CD4-positive, alpha-beta T cell treated with Interferon alpha-2 for 1 hour (primary cell): ENCODE data around the gene ADK.
A peak's percentile ranks its signal among the peaks of the same experiment; 100 is the strongest.
"Not testable (repeated sequence)": the region's sequence is repeated elsewhere in the genome, so short reads cannot be mapped to it uniquely, and the experiment has no call there.

Experiments
- DNase-seq, 2 donors: peaks; one replicate each; pipeline ENCODE4 v3.0.0-alpha.2; 2020 to 2022

ADK gene

DNA sequence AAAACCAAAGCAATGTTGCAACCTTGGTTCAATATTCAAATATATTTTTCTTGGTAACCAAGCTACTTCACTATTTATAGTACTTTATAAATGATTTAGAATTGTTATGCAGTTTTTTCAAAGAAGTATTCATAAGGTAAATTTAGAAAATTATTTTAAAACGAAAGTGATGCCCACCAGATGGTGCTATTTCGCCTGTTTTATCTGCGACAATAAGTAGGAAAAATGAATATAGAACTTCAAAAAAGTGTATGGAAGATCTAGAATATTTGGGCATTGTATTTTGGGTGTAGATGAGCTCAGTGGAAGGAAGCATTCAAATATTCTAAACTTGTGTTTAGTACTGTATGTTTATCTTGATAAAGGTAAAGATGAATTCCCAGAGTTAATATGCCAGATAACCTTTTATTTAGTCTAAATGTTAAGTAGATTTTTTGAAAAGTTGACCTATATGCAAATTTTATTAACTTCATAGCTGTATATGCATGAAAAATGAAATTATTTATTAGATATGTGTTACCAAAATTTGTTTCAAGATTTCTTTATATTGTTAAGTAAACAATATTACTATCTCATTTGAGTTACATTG lies 93.2 kb downstream of the ADK start:
- peak in 1 of 2 donors; percentile 53 for DNase-seq

- DNase-seq: no peak
Observed at GRCh38 chr10:74244807-74245206, 93.8 kb downstream of the ADK start.

GRCh38 chr10:74246495-74246894 lies 95.5 kb downstream of the ADK start:
- no peak for DNase-seq

GRCh38 chr10:74249865-74250264 lies 98.8 kb downstream of the ADK start:
- DNase-seq: no peak

DNA sequence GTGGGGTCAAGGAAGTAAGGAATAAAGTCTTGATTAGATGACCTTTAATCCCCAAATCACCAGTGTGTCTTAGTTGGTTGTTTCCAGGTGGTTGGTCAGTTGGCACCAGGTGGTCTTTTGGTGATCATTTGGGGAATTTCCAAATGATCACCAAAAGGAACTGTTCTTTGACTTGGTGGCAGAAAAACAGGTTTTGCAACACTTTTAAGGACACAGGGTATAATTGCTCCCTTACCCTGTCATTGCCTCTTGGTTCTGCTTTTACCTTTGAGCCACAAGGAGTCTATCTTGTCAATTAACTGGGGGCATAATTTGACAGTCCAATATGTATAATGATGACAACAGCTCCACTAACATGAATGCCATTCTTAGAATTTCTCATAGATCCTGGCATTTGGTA lies 104.2 kb downstream of the ADK start:
- no peak for DNase-seq

DNA sequence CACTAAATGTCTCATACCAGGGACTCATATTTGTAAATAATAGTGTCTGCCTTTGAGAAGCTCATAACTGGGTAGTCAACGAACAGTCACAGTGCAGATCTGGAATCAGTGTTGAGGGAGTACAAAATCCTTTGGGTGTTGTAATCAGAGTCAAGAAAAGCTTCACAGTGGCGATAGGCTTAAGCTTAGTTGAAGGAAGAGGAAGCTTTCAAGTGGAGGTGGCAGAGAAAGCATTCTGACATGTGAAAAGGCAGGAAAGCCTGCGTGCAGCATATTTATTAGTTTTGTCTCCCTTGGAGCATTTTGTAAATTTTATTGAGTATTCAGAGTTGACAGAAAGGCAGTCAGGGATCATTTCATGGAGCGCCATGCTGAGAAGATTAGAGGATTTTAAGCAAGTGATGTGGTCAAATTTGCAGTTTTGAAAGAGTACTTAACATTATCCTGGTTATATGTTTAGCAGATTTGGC lies 104.9 kb downstream of the ADK start:
- DNase-seq: no peak

DNA sequence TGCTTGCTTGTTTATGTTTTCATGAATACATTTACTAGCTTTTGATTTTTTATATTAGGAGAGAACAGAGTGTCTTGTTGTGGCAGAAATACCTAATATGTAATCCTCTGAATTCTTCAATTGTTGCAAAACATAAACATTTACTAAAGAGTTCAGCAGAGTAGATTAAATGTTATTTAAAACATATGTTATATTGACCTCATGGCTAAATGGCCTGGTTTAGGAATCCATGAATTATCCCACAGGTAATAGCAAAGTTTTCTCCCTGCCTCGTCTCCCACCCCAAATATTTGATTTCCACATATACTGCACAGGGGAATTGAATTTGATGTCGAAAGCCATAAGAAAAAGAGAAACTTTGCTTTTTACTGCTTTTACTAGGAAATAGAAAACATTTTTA lies 111.8 kb downstream of the ADK start:
- no peak for DNase-seq

- no peak for DNase-seq
Observed at GRCh38 chr10:74263996-74264395, 113.0 kb downstream of the ADK start.

- DNase-seq: no peak
Observed at GRCh38 chr10:74272288-74272687, 121.3 kb downstream of the ADK start.

DNA sequence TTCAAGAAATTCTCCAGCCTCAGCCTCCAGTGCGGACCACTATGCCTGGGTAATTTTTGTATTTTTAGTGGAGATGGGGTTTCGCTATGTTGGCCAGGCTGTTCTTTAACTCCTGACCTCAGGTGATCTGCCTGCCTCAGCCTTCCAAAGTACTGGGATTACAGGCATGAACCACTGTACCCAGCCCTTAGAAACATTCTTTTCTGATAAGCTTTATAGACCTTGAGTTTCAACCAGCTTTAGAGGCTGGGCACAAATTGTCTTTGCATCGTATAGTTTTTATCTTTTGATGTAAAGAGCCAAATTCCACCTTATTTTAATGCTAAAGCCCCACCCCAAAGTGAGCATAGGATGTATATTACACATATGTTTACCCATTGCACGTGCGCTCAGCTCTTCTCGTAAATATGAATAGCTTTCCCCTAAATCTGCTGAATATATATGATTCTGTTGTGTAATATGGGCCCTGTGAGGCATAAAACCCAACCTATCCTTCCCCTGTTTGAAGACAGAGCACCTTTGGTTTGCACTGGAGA lies 124.8 kb downstream of the ADK start:
- DNase-seq: no peak

DNA sequence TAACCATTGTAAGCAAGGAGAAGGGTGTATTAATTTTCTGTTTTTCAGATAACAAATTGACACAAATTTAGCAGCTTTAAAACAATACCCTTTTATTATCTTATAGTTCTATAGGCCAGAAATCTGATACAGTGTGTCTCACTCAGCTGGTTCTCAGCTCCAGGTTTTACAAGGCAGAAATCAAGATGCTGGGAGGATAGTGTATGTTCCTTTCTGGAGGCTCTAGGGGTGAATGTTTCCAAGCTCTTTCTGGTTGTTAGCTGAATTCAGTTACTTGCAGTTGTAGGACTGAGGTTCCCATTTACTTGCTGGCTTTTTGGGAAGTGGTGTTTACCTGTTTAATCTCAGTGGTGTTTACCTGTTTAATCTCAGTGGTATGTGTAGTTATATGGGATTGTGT lies 125.4 kb downstream of the ADK start:
- no peak for DNase-seq

DNA sequence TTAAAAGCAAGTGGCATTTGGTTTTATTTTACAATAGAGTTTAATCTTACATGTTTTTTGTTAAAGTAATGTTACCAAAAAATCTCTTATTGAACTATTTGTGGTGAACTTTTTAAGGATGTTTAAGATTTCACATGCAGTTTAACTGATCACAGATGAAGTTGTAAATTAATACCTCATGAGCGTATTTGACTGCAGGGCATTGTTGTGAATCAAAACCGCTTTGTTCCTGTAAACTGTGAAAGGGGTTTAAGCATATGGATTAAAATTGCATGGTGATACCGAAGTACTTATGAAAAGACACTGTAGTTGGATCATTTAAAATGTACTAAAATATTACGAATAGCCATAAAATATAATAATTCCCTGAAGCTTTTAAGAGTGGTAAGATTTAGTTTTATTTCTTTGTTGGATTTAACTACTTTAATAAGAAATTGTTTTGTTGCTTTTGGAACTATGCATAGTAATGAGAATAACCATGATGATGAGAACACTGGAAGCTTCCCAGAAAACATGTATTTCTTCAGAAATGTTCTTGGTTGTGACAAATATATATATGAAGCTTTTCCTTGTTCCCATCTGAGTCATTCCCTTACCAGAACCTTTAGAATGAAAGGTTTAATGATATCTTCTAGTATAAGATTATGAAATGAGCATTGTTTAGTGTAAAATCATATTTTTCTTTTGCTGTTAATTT lies 131.3 kb downstream of the ADK start:
- no peak for DNase-seq

DNA sequence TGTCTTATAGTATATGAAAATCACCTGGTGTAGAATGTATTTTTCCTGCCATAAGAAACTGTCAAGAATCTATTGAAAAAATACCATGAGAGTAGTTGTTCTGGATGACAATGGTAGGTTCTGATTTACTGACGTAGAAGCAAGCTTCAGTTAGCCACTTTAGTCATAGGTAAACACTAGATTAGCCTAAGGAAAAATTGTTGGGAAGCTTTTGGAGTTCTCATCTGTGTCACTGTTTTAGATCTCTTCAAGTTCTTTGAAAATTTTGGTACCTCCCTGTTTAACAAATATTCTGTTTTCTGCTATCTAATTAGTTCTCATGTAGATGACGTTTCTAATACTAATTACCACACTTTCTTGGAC lies 131.8 kb downstream of the ADK start:
- DNase-seq: no peak

- no peak for DNase-seq
Observed at GRCh38 chr10:74289188-74289587, 138.2 kb downstream of the ADK start.

DNA sequence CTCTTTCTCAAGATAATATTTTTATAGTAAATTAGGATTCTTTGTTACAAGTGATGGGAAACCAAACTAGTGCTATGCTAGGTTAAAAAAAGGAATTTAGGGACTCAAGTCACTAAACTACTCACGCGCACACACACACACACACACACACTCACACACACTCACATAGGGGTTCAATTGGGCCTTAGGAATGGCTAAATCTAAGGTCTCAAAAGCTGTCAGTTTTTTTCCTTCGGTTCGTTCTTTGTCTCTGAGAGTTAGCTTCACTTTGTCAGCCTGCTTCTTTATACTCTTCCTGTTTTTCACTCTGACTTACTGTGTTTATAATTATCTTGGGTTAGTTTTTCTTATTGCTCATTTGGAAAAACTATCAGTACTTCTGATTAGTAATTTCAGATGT lies 138.9 kb downstream of the ADK start:
- DNase-seq: no peak

- DNase-seq: no peak
Observed at GRCh38 chr10:74290708-74291107, 139.7 kb downstream of the ADK start.

DNA sequence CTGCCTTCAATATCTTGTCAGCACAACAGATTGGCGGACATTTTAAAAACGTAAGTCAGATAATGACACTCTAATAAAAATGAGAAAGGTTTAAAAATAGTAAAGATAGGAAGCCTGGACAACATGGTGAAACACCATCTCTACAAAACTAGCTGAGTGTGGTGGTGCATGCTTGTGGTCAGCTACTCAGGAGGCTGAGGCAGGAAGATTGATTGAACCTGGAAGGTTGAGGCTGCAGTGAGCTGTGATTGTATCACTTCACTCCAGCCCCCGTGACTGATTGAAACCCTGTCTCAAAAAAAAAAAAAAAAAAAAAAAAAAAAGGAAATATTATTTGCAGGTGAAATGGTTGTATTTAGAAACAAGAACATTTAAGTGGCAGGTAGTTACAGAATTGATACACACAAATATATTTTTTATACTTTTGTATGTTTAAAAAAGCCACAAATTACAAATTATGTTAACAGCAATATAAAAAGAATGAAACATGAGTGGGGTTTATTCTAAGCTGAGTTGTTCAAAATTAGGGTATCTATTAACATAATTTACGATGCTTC lies 141.9 kb downstream of the ADK start:
- DNase-seq: no peak

DNA sequence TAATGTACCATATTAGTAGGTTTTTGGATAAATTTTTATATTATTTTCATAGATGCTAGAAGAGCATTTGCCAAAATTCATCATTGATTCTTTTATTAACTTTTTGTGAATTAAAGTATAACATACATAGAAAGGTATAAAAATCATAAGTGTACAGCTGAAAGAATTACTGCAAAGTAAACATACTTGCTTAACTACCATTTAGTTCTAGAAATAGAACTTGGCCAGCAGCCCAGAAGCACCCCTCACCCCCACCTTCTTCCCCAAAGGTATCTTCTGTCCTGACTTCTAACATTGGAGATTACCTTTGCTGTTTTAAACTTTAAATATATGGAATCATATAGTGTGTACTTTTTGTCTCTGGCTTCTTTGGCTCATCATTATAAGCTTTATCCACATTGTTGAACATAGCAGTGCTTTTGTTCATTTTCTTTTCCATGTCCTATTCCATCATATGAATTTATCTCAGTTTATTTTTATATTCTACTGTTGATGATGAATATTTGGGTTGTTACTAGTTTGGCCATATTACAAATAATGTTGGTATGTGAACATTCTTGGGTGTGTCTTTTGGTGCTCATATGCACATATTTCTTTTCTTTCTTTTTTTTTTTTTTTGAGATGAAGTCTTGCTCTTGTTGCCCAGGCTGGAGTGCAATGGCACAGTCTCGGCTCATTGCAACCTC lies 142.8 kb downstream of the ADK start:
- DNase-seq: no peak

DNA sequence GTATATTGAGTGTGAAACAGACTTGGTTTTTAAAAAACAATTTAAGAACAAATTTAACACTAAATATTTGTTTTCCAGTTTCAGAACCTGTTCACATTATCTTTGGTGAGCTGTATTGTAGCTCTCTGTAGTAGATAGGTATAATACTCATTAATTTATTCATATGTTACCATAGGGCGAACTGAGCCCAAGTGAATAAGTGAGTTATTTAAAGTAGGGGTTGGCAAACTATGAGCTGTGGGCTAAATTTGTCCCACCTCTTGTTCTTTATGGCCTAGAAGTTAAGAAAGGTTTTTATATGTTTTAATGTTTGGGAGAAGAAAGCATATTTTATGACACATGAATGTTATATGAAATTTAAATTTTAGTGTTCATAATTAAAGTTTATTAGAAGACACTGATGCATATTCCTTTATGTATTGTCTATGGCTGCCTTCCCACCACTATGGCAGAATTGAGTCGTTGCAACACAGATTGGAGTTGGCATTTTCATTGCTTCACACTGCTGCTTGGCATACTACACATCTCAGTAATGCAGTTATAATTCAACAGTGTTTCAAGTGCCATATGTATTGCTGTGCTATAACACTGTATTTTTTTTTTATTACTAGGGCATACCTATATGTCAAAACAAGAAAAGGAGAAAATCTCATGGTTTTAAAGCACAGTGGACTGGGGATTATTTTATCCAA lies 146.5 kb downstream of the ADK start:
- DNase-seq: no peak

DNA sequence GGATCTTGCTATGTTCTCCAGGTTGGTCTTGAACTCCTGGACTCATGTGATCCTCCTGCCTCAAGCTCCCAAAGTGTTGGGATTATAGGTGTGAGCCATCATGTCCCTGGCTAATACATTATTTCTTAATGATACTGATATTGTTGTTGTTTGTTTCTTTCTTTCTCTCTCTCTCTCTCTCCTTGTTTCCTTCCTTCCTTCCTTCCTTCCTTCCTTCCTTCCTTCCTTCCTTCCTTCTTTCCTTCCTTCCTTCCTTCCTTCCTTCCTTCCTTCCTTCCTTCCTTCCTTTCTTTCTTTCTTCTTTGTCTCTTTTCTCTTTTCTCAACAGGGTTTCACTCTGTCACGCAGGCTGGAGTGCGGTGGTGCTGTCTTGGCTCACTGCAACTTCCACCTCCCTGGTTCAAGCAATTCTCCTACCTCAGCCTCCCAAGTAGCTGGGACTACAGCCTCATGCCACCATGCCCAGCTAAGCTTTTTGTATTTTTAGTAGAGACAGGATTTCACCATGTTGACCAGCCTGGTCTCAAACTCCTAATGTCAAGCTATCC lies 149.1 kb downstream of the ADK start:
- not testable (repeated sequence) for DNase-seq

- no peak for DNase-seq
Observed at GRCh38 chr10:74300666-74301065, 149.6 kb downstream of the ADK start.

GRCh38 chr10:74305730-74306129 lies 154.7 kb downstream of the ADK start:
- no peak for DNase-seq
